Breast epithelium (tissue), 4 donors: ENCODE data around the gene SMIM14. TPM values are rescaled to one million over a fixed set of nuclear protein-coding genes. Genes with fewer than 3 reads are reported as not detected.

ENCODE experiments used
- DNase-seq, 2 donors: peaks; one replicate each; pipeline ENCODE4 v3.0.0-alpha.2; 2019; ENCODE audit warnings: low spot score in 2 of 2
- H3K27ac ChIP-seq, 2 donors: fragments of 200-600 bp; sonication (generic) in 1 of 2; one replicate each; pipeline ENCODE4 v1.5.1; 2016 to 2019; ENCODE audit warnings: mild to moderate bottlenecking in 1 of 2
- H3K27me3 ChIP-seq, 2 donors: fragments of 200-600 bp; sonication (generic) in 1 of 2; one replicate each; pipeline versions ENCODE4 v1.5.1 to v1.6.0; 2017 to 2019; ENCODE audit warnings: control low read depth in 1 of 2, mild to moderate bottlenecking in 1 of 2
- H3K36me3 ChIP-seq: fragments of 200-600 bp; one replicate; pipeline ENCODE4 v1.5.1; 2019
- H3K4me1 ChIP-seq, 2 donors: fragments of 200-600 bp; sonication (generic); one replicate each; pipeline ENCODE4 v1.5.1; 2016 to 2019; ENCODE audit warnings: control low read depth in 1 of 2
- H3K4me3 ChIP-seq, 3 donors: fragments of 200-600 bp; sonication (generic); 1 replicate in 2 of 3; 2 replicates in 1 of 3; pipeline ENCODE4 v1.5.1; 2016 to 2019; ENCODE audit warnings: mild to moderate bottlenecking in 3 of 3, moderate library complexity in 2 of 3
- H3K9me3 ChIP-seq, 2 donors: fragments of 200-600 bp; sonication (generic) in 1 of 2; one replicate each; pipeline ENCODE4 v1.5.1; 2016 to 2019; ENCODE audit warnings: control low read depth in 1 of 2
- CTCF ChIP-seq, 3 donors: fragments of 450-650 bp; IDR thresholded peaks; one replicate each; pipeline ENCODE4 v1.5.1; 2016 to 2017; ENCODE audit warnings: antibody characterized with exemption in 3 of 3, mild to moderate bottlenecking in 3 of 3, moderate library complexity in 3 of 3
- POLR2A ChIP-seq: fragments of 450-650 bp; IDR thresholded peaks from one replicate; pipeline ENCODE4 v1.6.1; 2016; ENCODE audit warnings: antibody characterized with exemption, mild to moderate bottlenecking, moderate library complexity
- POLR2AphosphoS5 ChIP-seq, 3 donors: sonication (generic); formaldehyde crosslinking; IDR thresholded peaks; one replicate each; pipeline ENCODE4 v1.6.1; 2017; ENCODE audit warnings: antibody characterized with exemption in 3 of 3
- intact Hi-C: fragments of 100-400 bp; cut with DNase I; formaldehyde crosslinking; loops from one replicate; pipeline ENCODE4 v1.15.1; 2023; ENCODE audit warnings: low total_unique reads
- total RNA-seq, 3 donors: library from RNA; depleted of rRNA; stranded (reverse); fragments of >200 nt; gene quantifications; one replicate each; pipeline ENCODE4 v1.1.0, GENCODE V29; 2016

SMIM14 gene
- total RNA-seq, 3 donors from 2014 or later: 38.7 to 71.0 (median 43.6) TPM

GRCh38 chr4:39637586-39638353 lies 895 bp downstream of the SMIM14 start:
- Histone ChIP-seq H3K4me3 (peak overlapping the region; percentile 68 to 91 (median 90)), H3K9me3 (no peaks in the 10 kb centered on the region), H3K27me3 (no peaks in the 10 kb centered on the region), H3K4me1 (peaks cover 0 to 11% of the 10 kb centered on the region in 2 donors), H3K27ac (peak overlapping the region; percentile 91 to 99), H3K36me3 (no peaks in the 10 kb centered on the region)
- TF ChIP-seq POLR2AphosphoS5 (IDR thresholded peaks at IDR 0.05) (peak in 1 of 3 donors; percentile 31), POLR2A (peak; percentile 27), CTCF (IDR thresholded peaks at IDR 0.05) (peak in 1 of 3 donors; percentile 14)
- intact Hi-C loops: loop anchor here (5.0 kb wide), 1 partner anchor 110 kb away; the partner anchor contains the start of gene UGDH
- peak in 1 of 2 donors; percentile 47 for DNase-seq

- no peaks in the 10 kb centered on the region for H3K9me3 ChIP-seq
- DNase-seq: no peak
- intact Hi-C loops: loop anchor here (5.0 kb wide), 1 partner anchor 110 kb away; the partner anchor contains the start of gene UGDH
Observed at GRCh38 chr4:39637221-39637585, 1.5 kb downstream of the SMIM14 start.

GRCh38 chr4:39636531-39637184 lies 2.0 kb downstream of the SMIM14 start:
- peak overlapping the region; percentile 91 to 99 for H3K27ac ChIP-seq
- intact Hi-C loops: loop anchor here (5.0 kb wide), 1 partner anchor 109 kb away; the partner anchor contains the start of gene UGDH
- no peak for TF ChIP-seq CTCF (IDR thresholded peaks at IDR 0.05)
- no peak for TF ChIP-seq POLR2AphosphoS5 (IDR thresholded peaks at IDR 0.05)
- TF ChIP-seq POLR2A: no peak

More at GRCh38 chr4:39637221-39637585, 1.5 kb downstream of the SMIM14 start:
- Histone ChIP-seq H3K4me3 (peak overlapping the region; percentile 68 to 91 (median 90)), H3K27me3 (no peaks in the 10 kb centered on the region), H3K27ac (peak overlapping the region; percentile 91 to 99), H3K36me3 (no peaks in the 10 kb centered on the region), H3K4me1 (peaks cover 0 to 11% of the 10 kb centered on the region in 2 donors)
- TF ChIP-seq POLR2AphosphoS5 (IDR thresholded peaks at IDR 0.05) (no peak), POLR2A (no peak), CTCF (IDR thresholded peaks at IDR 0.05) (no peak)

GRCh38 chr4:39635023-39635422 lies 3.6 kb downstream of the SMIM14 start:
- H3K4me3 ChIP-seq: peak overlapping the region in 1 of 3 donors; percentile 5
- H3K27ac ChIP-seq: peak overlapping the region; percentile 26 to 56
- H3K4me1 ChIP-seq: peaks cover 0 to 11% of the 10 kb centered on the region in 2 donors
- peak in 1 of 2 donors; percentile 41 for DNase-seq
- TF ChIP-seq POLR2A (no peak), CTCF (IDR thresholded peaks at IDR 0.05) (no peak), POLR2AphosphoS5 (IDR thresholded peaks at IDR 0.05) (no peak)
- intact Hi-C loops: loop anchor here (5.0 kb wide), 1 partner anchor 108 kb away; the partner anchor contains the start of gene UGDH
- no peaks in the 10 kb centered on the region for H3K9me3 ChIP-seq
- no peaks in the 10 kb centered on the region for H3K27me3 ChIP-seq
- no peaks in the 10 kb centered on the region for H3K36me3 ChIP-seq

More at GRCh38 chr4:39636531-39637184, 2.0 kb downstream of the SMIM14 start:
- Histone ChIP-seq H3K4me1 (peaks cover 0 to 11% of the 10 kb centered on the region in 2 donors), H3K36me3 (no peaks in the 10 kb centered on the region), H3K27me3 (no peaks in the 10 kb centered on the region), H3K9me3 (no peaks in the 10 kb centered on the region), H3K4me3 (peak overlapping the region; percentile 68 to 91 (median 90))
- DNase-seq: no peak

- no peak overlapping the region for H3K4me3 ChIP-seq
- intact Hi-C loops: no loop called here
- DNase-seq: no peak
- TF ChIP-seq POLR2A (no peak), POLR2AphosphoS5 (IDR thresholded peaks at IDR 0.05) (no peak), CTCF (IDR thresholded peaks at IDR 0.05) (no peak)
- no peaks in the 10 kb centered on the region for H3K36me3 ChIP-seq
- H3K27me3 ChIP-seq: no peaks in the 10 kb centered on the region
- no peaks in the 10 kb centered on the region for H3K9me3 ChIP-seq
- no peak overlapping the region for H3K27ac ChIP-seq
- H3K4me1 ChIP-seq: peaks cover 0 to 11% of the 10 kb centered on the region in 2 donors
Observed at GRCh38 chr4:39631700-39632079, 7.0 kb downstream of the SMIM14 start.
